ENCODE measurements around the gene KIAA1671.
"Not testable (repeated sequence)": the region's sequence is repeated elsewhere in the genome, so short reads cannot be mapped to it uniquely, and the experiment has no call there.

The KIAA1671 gene

GRCh38 chr22:25172153-25172552 is 219.6 kb downstream of the KIAA1671 start:
- no peak for DNase-seq (ENCODE audit: low read depth in 2 of 2)

- no peak for DNase-seq (ENCODE audit: low read depth in 2 of 2)
Measured at GRCh38 chr22:25174156-25174887, 221.8 kb downstream of the KIAA1671 start.

- no peak for DNase-seq (ENCODE audit: low read depth in 2 of 2)
Measured at GRCh38 chr22:25174888-25175411, 222.4 kb downstream of the KIAA1671 start.

GRCh38 chr22:25176175-25176574 is 223.7 kb downstream of the KIAA1671 start:
- no peak for DNase-seq (ENCODE audit: low read depth in 2 of 2)

GRCh38 chr22:25176799-25177198 is 224.3 kb downstream of the KIAA1671 start:
- no peak for DNase-seq (ENCODE audit: low read depth in 2 of 2)

GRCh38 chr22:25177226-25177625 is 224.7 kb downstream of the KIAA1671 start:
- DNase-seq (ENCODE audit: low read depth in 2 of 2), result no peak

- no peak for DNase-seq (ENCODE audit: low read depth in 2 of 2)
Measured at GRCh38 chr22:25177895-25178294, 225.4 kb downstream of the KIAA1671 start.

- DNase-seq (ENCODE audit: low read depth in 2 of 2), result not testable (repeated sequence)
Measured at GRCh38 chr22:25178348-25178747, 225.8 kb downstream of the KIAA1671 start.

GRCh38 chr22:25178869-25179631 is 226.5 kb downstream of the KIAA1671 start:
- not testable (repeated sequence) for DNase-seq (ENCODE audit: low read depth in 2 of 2)

GRCh38 chr22:25182131-25183110 is 229.9 kb downstream of the KIAA1671 start:
- DNase-seq (ENCODE audit: low read depth in 2 of 2), result no peak

GRCh38 chr22:25183949-25184619 is 231.6 kb downstream of the KIAA1671 start:
- no peak for DNase-seq (ENCODE audit: low read depth in 2 of 2)

GRCh38 chr22:25186140-25186539 is 233.6 kb downstream of the KIAA1671 start:
- no peak for DNase-seq (ENCODE audit: low read depth in 2 of 2)

- no peak for DNase-seq (ENCODE audit: low read depth in 2 of 2)
Measured at GRCh38 chr22:25187469-25187868, 235.0 kb downstream of the KIAA1671 start.

- DNase-seq (ENCODE audit: low read depth in 2 of 2), result no peak
Measured at GRCh38 chr22:25192406-25192805, 239.9 kb downstream of the KIAA1671 start.

GRCh38 chr22:25193130-25193529 is 240.6 kb downstream of the KIAA1671 start:
- DNase-seq (ENCODE audit: low read depth in 2 of 2), result no peak

GRCh38 chr22:25193548-25193947 is 241.0 kb downstream of the KIAA1671 start:
- no peak for DNase-seq (ENCODE audit: low read depth in 2 of 2)

GRCh38 chr22:25196326-25196725 is 243.8 kb downstream of the KIAA1671 start:
- no peak for DNase-seq (ENCODE audit: low read depth in 2 of 2)

GRCh38 chr22:25197340-25197739 is 244.8 kb downstream of the KIAA1671 start:
- no peak for DNase-seq (ENCODE audit: low read depth in 2 of 2)

- DNase-seq (ENCODE audit: low read depth in 2 of 2), result no peak
Measured at GRCh38 chr22:25199731-25200520, 247.4 kb downstream of the KIAA1671 start, which contains the start of gene CRYBB3. TSS of gene CRYBB3 (plus strand) at chr22:25199858. CDS start at chr22:25201397, 1,539 bp downstream.

- no peak for DNase-seq (ENCODE audit: low read depth in 2 of 2)
Measured at GRCh38 chr22:25200967-25201366, 248.5 kb downstream of the KIAA1671 start.
